K562 (cell line): ENCODE measurements around the gene CCR6. TPM values are rescaled to one million over a fixed set of nuclear protein-coding genes. Genes with fewer than 3 reads are reported as not detected.

Experiments used
- ATAC-seq: fragments of 200-7000 bp; cut with Tn5 transposase; 3 replicates; pipeline ENCODE4 v1.9.1; 2020; ENCODE audit warnings: moderate library complexity
- BruUV-seq: library from RNA; stranded (reverse); fragments of 400-500 nt; replicated peaks from 2 replicates; lab custom pipeline; 2021; lab: Mats Ljungman, UMichigan
- CTCF ChIA-PET: fragments of 300-600 bp; formaldehyde crosslinking; extraction: SDS; loops from one replicate; lab custom pipeline; 2021; ENCODE audit warnings: low intra/inter-chr PET ratio; lab: Yijun Ruan, JAX
- POLR2A ChIA-PET: fragments of 300-600, 350-650 bp; sonication (Branson Sonifier 250); formaldehyde crosslinking; extraction: SDS; loops from one replicate; lab custom pipeline; 2021; ENCODE audit warnings: antibody characterized with exemption, inconsistent platforms; lab: Yijun Ruan, JAX
- DNase-seq, 4 experiments: peaks; one replicate each; pipeline versions ENCODE4 v3.0.0 to v3.0.0-alpha.2; 2011 to 2018; ENCODE audit warnings: low spot score in 3 of 4, mixed read lengths in 3 of 4; ENCODE audit errors: extremely low read depth in 1 of 4
- FAIRE-seq: peaks from 2 replicates; lab custom pipeline; 2011; peaks lifted over from hg19 to GRCh38; lab: Jason Lieb, UNC
- H2AFZ ChIP-seq: 2 replicates; pipeline ENCODE4 v1.6.0; 2011; ENCODE audit warnings: low read depth, low read length, control low read depth, inconsistent platforms
- H3K27ac ChIP-seq: fragments of 200-600 bp; 3 replicates; pipeline ENCODE4 v1.8.0; 2011; ENCODE audit warnings: low read depth, mild to moderate bottlenecking, control low read depth, inconsistent platforms, low read length, moderate library complexity, mixed read lengths; ENCODE audit errors: extremely low read depth
- H3K27me3 ChIP-seq, 2 experiments: fragments of 300-600 bp in 1 of 2; 2 replicates in 1 of 2; 3 replicates in 1 of 2; pipeline versions ENCODE4 v1.6.0 to v1.8.0; 2011; ENCODE audit warnings: inconsistent platforms in 2 of 2, low read length in 2 of 2, mild to moderate bottlenecking in 1 of 2, mixed read lengths in 1 of 2, moderate library complexity in 1 of 2; ENCODE audit not compliant: control insufficient read depth in 2 of 2, insufficient read depth in 2 of 2
- H3K36me3 ChIP-seq: fragments of 300-600 bp; 3 replicates; pipeline ENCODE4 v1.8.0; 2011; ENCODE audit warnings: mild to moderate bottlenecking, low read length, inconsistent platforms; ENCODE audit not compliant: control insufficient read depth, insufficient read depth
- H3K4me1 ChIP-seq, 2 experiments: fragments of 200-600 bp in 1 of 2; replicated peaks in 1 of 2; 2 replicates in 1 of 2; 3 replicates in 1 of 2; pipeline versions ENCODE4 v1.5.1 to v1.8.0; 2011; ENCODE audit warnings: inconsistent platforms in 2 of 2, low read length in 2 of 2, mild to moderate bottlenecking in 1 of 2, mixed read lengths in 1 of 2, moderate library complexity in 1 of 2; ENCODE audit not compliant: control insufficient read depth in 2 of 2, insufficient read depth in 2 of 2
- H3K4me2 ChIP-seq: 2 replicates; pipeline ENCODE4 v1.6.1; 2011; ENCODE audit warnings: low read length, control low read depth, inconsistent platforms, mixed read lengths; ENCODE audit not compliant: insufficient read depth
- H3K4me3 ChIP-seq: fragments of 200-600 bp; sonication (generic), shearing (Covaris generic); 2 replicates; pipeline ENCODE4 v1.5.1; 2016; ENCODE audit warnings: control low read depth, inconsistent platforms
- H3K79me2 ChIP-seq: fragments of 200-600 bp; 3 replicates; pipeline ENCODE4 v1.8.0; 2011; ENCODE audit warnings: low read length, inconsistent platforms; ENCODE audit not compliant: control insufficient read depth, insufficient read depth
- H3K9ac ChIP-seq, 2 experiments: 2 replicates each; pipeline versions ENCODE4 v1.6.0 to v1.6.1; 2011; ENCODE audit warnings: low read depth in 2 of 2, low read length in 2 of 2, control low read depth in 1 of 2, inconsistent platforms in 1 of 2, mild to moderate bottlenecking in 1 of 2, mixed read lengths in 1 of 2; ENCODE audit not compliant: insufficient read depth in 1 of 2
- H3K9me1 ChIP-seq: one replicate; pipeline ENCODE4 v1.6.0; 2011; ENCODE audit warnings: inconsistent platforms, mild to moderate bottlenecking, low read length, moderate library complexity; ENCODE audit not compliant: control insufficient read depth, insufficient read depth
- H3K9me3 ChIP-seq: replicated peaks from 2 replicates; pipeline ENCODE4 v1.5.1; 2011; ENCODE audit warnings: low read depth, low read length, inconsistent platforms; ENCODE audit not compliant: control insufficient read depth, insufficient read depth
- H4K20me1 ChIP-seq: replicated peaks from 2 replicates; pipeline ENCODE4 v1.6.1; 2011; ENCODE audit warnings: low read length, inconsistent platforms, mixed read lengths; ENCODE audit not compliant: control insufficient read depth, insufficient read depth
- ADNP ChIP-seq: fragments of 200-800 bp; sonication (Bioruptor generic); IDR thresholded peaks from 2 replicates; pipeline ENCODE4 v1.6.1; 2016; ENCODE audit warnings: missing genetic modification characterization, missing compliant biosample characterization
- CTCFL ChIP-seq: IDR thresholded peaks from 2 replicates; pipeline ENCODE4 v1.6.1; 2011; ENCODE audit warnings: borderline replicate concordance, low read depth, mild to moderate bottlenecking, moderate library complexity, low read length; ENCODE audit not compliant: insufficient read depth, poor library complexity, severe bottlenecking
- ETS2 ChIP-seq: IDR thresholded peaks from 2 replicates; pipeline ENCODE4 v1.6.1; 2016; ENCODE audit warnings: borderline replicate concordance, missing genetic modification characterization, mild to moderate bottlenecking, moderate library complexity, missing compliant biosample characterization; ENCODE audit not compliant: poor library complexity, severe bottlenecking
- HMG20A ChIP-seq: fragments of 450-650 bp; formaldehyde crosslinking; conservative IDR thresholded peaks from 2 replicates; pipeline ENCODE4 v1.4.0; 2020; ENCODE audit warnings: mild to moderate bottlenecking, mixed read lengths
- HOXB6 ChIP-seq: fragments of 250-450 bp; sonication (Bioruptor Pico); IDR thresholded peaks from 2 replicates; pipeline ENCODE4 v1.5.1; 2022; ENCODE audit warnings: mild to moderate bottlenecking, borderline replicate concordance
- IRF9 ChIP-seq: fragments of 450-650 bp; IDR thresholded peaks from 2 replicates; pipeline ENCODE4 v1.6.1; 2016; ENCODE audit warnings: missing biosample characterization, missing genetic modification characterization
- KAT8 ChIP-seq: fragments of 450-650 bp; IDR thresholded peaks from 2 replicates; pipeline ENCODE4 v1.6.1; 2016; ENCODE audit warnings: low read depth, mild to moderate bottlenecking
- MLX ChIP-seq, 2 experiments: fragments of 450-650 bp in 1 of 2; sonication (generic) in 1 of 2; formaldehyde crosslinking; conservative IDR thresholded peaks; 2 replicates each; pipeline versions ENCODE4 v1.4.0 to v1.8.1; 2020 to 2022; ENCODE audit warnings: mild to moderate bottlenecking in 1 of 2, missing genetic modification reagents in 1 of 2
- NFE2L1 ChIP-seq: fragments of 450-650 bp; IDR thresholded peaks from 2 replicates; pipeline ENCODE4 v1.6.1; 2016; ENCODE audit warnings: missing genetic modification characterization, low read depth, mild to moderate bottlenecking, missing compliant biosample characterization, moderate library complexity, borderline replicate concordance
- SPI1 ChIP-seq: IDR thresholded peaks from 2 replicates; pipeline ENCODE4 v1.6.1; 2011; ENCODE audit warnings: low read depth, low read length, control low read depth, borderline replicate concordance
- ZNF134 ChIP-seq: fragments of 250-450 bp; sonication (Bioruptor Pico); conservative IDR thresholded peaks from 2 replicates; pipeline ENCODE4 v1.4.0; 2020
- ZNF717 ChIP-seq: fragments of 250-450 bp; sonication (Bioruptor Pico); IDR thresholded peaks from 2 replicates; pipeline ENCODE4 v1.5.0; 2021
- ZNF79 ChIP-seq: fragments of 250-450 bp; sonication (Bioruptor Pico); IDR thresholded peaks from 2 replicates; pipeline ENCODE4 v1.4.0; 2020; ENCODE audit warnings: low read depth, mild to moderate bottlenecking, moderate library complexity
- WGBS: fragments of 100-300 bp; shearing (Covaris generic); methylation state at CpG from one replicate; pipeline ENCODE4 v1.1.6; 2016; ENCODE audit warnings: low coverage, mixed read lengths; ENCODE audit not compliant: insufficient coverage; ENCODE audit errors: missing lambda C conversion rate; 5-methylcytosine and 5-hydroxymethylcytosine counted together
- in situ Hi-C: fragments of 300-500 bp; cut with MboI; formaldehyde crosslinking; loops from 4 replicates; pipeline ENCODE4 v1.15.0; 2018; ENCODE audit warnings: inconsistent platforms, mixed read lengths
- intact Hi-C: fragments of 100-400 bp; cut with micrococcal nuclease; formaldehyde crosslinking; loops from 2 replicates; pipeline ENCODE4 v1.14.2; 2022
- polyA plus RNA-seq, 8 experiments: library from polyadenylated mRNA; depleted of rRNA in 4 of 8; stranded (reverse) in 5 of 8; unstranded in 3 of 8; fragments of >200 nt; fragmentation: Nextera tagmentation in 2 of 8; fragmentation: Illumina TruSeq in 1 of 8; extraction: Ambion mirVana in 2 of 8; extraction: Trizol in 1 of 8; gene quantifications; 2 replicates each; pipeline versions ENCODE4 v1.2.1 to v1.2.3, GENCODE V29; 2011 to 2014; ENCODE audit warnings: inconsistent platforms in 1 of 8, missing spikeins in 1 of 8
- total RNA-seq, 7 experiments: library from RNA; depleted of rRNA in 6 of 7; stranded (reverse); fragments of >200 nt in 6 of 7; fragmentation: Illumina TruSeq in 2 of 7; extraction: Trizol in 2 of 7; gene quantifications; 2 replicates each; pipeline versions ENCODE4 v1.2.1 to v1.2.3, GENCODE V29; 2011 to 2021; ENCODE audit warnings: low replicate concordance in 1 of 7
- TF ChIP-seq, protein P1 (sequence below), 2 experiments: fragments of 450-650 bp; IDR thresholded peaks; 2 replicates each; pipeline ENCODE4 v1.6.1; 2018; ENCODE audit warnings: mild to moderate bottlenecking in 2 of 2, low read depth in 1 of 2; ENCODE audit not compliant: partially characterized antibody in 2 of 2

Gene CCR6
- total and polyA plus RNA-seq, 9 of the 15 experiments (the other 6 are each of a cell fraction or from before 2014, with no cell fraction given) = not detected

- peaks cover 15 to 57% of the 10 kb centered on the region in 2 experiments for H3K27me3 ChIP-seq
- ChIA-PET POLR2A (no interaction called here), CTCF (no interaction called here)
- H2AFZ ChIP-seq = no peak overlapping the region
- H3K79me2 ChIP-seq = no peaks in the 10 kb centered on the region
- H3K9ac ChIP-seq = no peak overlapping the region
- intact Hi-C loops = no loop called here
- TF ChIP-seq ETS2 (tag) (no peak), CTCFL (no peak), HMG20A (no peak), ADNP (tag) (no peak), NFE2L1 (tag) (no peak), SPI1 (no peak), IRF9 (tag) (no peak), MLX (CRISPR knock-in tag; conservative IDR thresholded peaks at IDR 0.05) (no peak), ZNF717 (CRISPR knock-in tag) (no peak), KAT8 (no peak), ZNF134 (CRISPR knock-in tag) (no peak), HOXB6 (no peak), ZNF79 (CRISPR knock-in tag) (no peak)
- TF ChIP-seq, protein P1, sequence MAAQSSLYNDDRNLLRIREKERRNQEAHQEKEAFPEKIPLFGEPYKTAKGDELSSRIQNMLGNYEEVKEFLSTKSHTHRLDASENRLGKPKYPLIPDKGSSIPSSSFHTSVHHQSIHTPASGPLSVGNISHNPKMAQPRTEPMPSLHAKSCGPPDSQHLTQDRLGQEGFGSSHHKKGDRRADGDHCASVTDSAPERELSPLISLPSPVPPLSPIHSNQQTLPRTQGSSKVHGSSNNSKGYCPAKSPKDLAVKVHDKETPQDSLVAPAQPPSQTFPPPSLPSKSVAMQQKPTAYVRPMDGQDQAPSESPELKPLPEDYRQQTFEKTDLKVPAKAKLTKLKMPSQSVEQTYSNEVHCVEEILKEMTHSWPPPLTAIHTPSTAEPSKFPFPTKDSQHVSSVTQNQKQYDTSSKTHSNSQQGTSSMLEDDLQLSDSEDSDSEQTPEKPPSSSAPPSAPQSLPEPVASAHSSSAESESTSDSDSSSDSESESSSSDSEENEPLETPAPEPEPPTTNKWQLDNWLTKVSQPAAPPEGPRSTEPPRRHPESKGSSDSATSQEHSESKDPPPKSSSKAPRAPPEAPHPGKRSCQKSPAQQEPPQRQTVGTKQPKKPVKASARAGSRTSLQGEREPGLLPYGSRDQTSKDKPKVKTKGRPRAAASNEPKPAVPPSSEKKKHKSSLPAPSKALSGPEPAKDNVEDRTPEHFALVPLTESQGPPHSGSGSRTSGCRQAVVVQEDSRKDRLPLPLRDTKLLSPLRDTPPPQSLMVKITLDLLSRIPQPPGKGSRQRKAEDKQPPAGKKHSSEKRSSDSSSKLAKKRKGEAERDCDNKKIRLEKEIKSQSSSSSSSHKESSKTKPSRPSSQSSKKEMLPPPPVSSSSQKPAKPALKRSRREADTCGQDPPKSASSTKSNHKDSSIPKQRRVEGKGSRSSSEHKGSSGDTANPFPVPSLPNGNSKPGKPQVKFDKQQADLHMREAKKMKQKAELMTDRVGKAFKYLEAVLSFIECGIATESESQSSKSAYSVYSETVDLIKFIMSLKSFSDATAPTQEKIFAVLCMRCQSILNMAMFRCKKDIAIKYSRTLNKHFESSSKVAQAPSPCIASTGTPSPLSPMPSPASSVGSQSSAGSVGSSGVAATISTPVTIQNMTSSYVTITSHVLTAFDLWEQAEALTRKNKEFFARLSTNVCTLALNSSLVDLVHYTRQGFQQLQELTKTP (IDR thresholded peaks at IDR 0.05; ENCODE audit: low read depth in 1 of 2, partially characterized antibody in 2 of 2) = no peak
- FAIRE-seq = no peak
- no peak overlapping the region for H3K4me3 ChIP-seq
- H4K20me1 ChIP-seq = no peaks in the 10 kb centered on the region; the same call in 1 of the 2 replicates
- H3K9me1 ChIP-seq = no peaks in the 10 kb centered on the region
- no peak for ATAC-seq
- no peak overlapping the region for H3K27ac ChIP-seq
- in situ Hi-C loops = no loop called here
- H3K9me3 ChIP-seq = peaks cover 2% of the 10 kb centered on the region; the same call in 1 of the 2 replicates
- WGBS = 4% methylated on average over 7 of the region's 7 CpGs
- no peaks in the 10 kb centered on the region for H3K4me1 ChIP-seq
- BruUV-seq = no TSS peak
- H3K4me2 ChIP-seq = no peak overlapping the region
- no peaks in the 10 kb centered on the region for H3K36me3 ChIP-seq
- no peak for DNase-seq
Observed at GRCh38 chr6:167118006-167118405, 4.9 kb upstream of the CCR6 start.
